HG03575 (cell line): ENCODE data around the gene TXN2.
A peak's percentile ranks its signal among the peaks of the same experiment; 100 is the strongest.
"Not testable (repeated sequence)": the region's sequence is repeated elsewhere in the genome, so short reads cannot be mapped to it uniquely, and the experiment has no call there.

Experiments used
- ATAC-seq: cut with Tn5 transposase; IDR thresholded peaks from one replicate; pipeline ENCODE4 v1.9.1; 2021; ENCODE audit not compliant: unreplicated experiment, insufficient number of reproducible peaks, low FRiP score; ENCODE audit errors: extremely low read depth

Gene TXN2

GRCh38 chr22:36481393-36482168 is at the start of gene TXN2:
Gene TXN2 (minus strand): TSS chr22:36481640. CDS start chr22:36480837, 803 bp downstream.
- ATAC-seq = no peak

- peak; percentile 81 for ATAC-seq
Observed at GRCh38 chr22:36528795-36529751, 47.6 kb upstream of the TXN2 start, which contains the start of gene EIF3D. Gene EIF3D (minus strand): TSS chr22:36529166. CDS start chr22:36526121, 3,045 bp downstream.

DNA sequence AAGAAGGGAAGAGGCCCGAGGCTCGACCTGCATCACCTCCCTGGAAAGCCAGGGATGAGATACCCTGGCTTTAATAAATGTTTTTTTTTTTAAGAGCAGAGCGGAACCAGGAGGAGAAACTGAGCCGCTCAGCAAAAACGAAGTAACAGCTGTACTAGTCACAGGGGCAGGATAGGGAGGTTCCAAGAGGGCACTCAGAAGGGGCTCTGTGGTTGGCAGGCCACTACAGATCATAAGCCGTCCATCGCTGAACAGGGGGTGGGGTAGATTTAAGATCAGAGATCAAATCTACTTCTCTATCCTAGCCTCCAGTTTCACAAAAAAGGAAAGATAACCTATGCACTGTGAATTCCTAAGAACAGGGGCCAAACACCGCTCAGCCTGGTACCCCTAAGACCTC is 46.9 kb upstream of the TXN2 start:
- no peak for ATAC-seq

DNA sequence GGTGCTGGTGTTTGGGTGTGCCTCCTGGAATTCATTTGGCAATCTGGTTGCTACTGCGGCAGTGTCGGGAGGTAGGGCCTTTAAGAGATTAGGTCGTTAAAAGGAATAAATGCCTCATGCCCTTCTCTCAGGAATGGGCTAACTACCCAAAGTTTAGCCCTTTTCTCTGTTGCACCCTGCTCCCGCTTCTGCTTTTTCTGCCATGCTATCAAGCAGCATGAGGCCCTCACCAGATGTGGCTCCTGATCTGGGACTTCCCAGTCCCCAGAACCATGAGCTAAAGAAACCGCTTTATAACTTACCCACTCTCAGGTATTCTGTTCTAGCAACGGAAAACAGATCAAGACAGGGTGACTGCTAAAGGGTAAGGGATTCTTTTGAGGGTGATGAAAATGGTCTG is 41.2 kb upstream of the TXN2 start:
- no peak for ATAC-seq

DNA sequence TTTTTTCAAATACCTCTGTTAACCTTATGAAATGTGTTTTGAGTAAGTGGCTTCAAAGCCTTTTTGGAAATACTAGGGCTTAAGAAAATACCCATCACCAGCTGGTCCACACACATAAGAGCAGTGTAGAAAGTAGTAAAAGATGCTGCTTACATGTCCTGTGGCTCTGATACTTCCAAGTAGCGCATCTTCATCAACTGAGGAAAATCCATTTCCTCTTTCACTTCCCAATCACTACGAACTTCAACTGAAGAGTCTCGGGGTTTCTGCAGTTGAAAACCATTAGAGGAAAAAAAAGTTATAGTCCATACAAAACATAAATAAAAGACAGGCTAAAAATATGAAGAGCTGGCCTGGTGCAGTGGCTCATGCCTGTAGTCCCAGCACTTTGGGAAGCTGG is 39.0 kb upstream of the TXN2 start:
- ATAC-seq = no peak

GRCh38 chr22:36519906-36520305 is 38.5 kb upstream of the TXN2 start:
- ATAC-seq = not testable (repeated sequence)

- ATAC-seq = no peak
Observed at GRCh38 chr22:36514766-36515165, 33.3 kb upstream of the TXN2 start.

- no peak for ATAC-seq
Observed at GRCh38 chr22:36512991-36513390, 31.6 kb upstream of the TXN2 start.

DNA sequence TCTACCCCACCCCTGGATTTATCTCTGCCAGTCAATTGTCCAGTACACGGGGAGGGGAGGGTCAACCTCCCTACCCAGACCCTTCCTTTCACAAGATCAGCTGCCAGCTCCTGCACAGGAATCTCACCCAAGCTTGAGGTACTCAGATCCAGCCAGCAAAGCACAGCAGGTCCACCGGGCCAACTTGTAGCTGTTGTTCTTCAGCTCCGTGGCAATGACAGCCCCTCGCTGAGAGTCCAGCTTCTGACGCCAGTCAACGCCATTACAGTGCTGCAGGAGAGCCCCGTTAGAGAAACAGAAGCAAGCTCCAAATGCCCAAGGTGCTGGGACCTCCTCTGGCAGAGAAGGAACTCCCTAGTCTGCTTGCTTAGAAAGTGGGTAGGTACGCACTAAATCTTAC is 30.9 kb upstream of the TXN2 start:
- ATAC-seq = no peak

DNA sequence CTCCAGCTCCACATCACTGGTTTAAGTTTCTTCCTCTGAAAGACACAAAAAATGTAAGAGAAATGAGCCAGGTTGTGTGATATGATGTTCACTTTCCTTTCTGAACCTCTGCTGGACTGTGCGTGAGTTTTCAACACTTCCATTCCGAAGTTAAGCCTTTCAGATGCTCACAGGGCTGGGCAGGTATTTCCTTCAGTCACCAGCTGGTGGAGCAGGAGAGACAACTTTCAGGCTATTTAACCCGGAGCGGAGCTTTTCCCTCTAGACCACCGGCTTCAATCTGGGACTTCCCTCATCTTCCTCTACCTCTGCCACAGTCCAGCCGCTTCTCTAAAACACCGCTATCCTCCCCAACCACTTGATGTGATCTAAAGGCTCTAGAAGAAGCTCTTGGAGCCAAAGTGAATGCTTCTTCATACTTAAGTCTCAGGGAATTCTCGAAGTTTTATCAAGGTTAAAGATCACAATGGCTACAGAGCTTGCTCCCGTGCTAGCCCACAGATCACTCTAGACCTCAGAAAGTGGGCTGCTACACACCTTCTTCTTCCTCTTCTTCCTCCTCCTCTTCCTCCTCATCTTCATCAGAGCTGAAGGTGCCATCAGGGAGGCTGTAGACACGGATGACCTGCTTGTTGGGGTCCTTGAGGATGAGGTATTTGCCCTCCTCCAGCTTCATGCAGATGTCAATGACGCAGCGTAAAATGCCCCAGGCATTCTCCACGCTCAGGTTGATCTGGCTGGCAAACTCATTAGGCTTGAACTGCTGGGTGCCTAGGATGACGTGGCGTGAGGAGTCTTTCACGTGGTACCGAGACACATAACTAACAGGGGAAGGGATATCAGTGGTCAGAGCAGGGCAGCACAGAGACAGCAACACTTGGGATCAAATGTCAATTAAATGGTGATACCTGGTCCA is 29.8 kb upstream of the TXN2 start:
- ATAC-seq = no peak

GRCh38 chr22:36510384-36510783 is 28.9 kb upstream of the TXN2 start:
- no peak for ATAC-seq

GRCh38 chr22:36507518-36508010 is 26.1 kb upstream of the TXN2 start:
- ATAC-seq = no peak

DNA sequence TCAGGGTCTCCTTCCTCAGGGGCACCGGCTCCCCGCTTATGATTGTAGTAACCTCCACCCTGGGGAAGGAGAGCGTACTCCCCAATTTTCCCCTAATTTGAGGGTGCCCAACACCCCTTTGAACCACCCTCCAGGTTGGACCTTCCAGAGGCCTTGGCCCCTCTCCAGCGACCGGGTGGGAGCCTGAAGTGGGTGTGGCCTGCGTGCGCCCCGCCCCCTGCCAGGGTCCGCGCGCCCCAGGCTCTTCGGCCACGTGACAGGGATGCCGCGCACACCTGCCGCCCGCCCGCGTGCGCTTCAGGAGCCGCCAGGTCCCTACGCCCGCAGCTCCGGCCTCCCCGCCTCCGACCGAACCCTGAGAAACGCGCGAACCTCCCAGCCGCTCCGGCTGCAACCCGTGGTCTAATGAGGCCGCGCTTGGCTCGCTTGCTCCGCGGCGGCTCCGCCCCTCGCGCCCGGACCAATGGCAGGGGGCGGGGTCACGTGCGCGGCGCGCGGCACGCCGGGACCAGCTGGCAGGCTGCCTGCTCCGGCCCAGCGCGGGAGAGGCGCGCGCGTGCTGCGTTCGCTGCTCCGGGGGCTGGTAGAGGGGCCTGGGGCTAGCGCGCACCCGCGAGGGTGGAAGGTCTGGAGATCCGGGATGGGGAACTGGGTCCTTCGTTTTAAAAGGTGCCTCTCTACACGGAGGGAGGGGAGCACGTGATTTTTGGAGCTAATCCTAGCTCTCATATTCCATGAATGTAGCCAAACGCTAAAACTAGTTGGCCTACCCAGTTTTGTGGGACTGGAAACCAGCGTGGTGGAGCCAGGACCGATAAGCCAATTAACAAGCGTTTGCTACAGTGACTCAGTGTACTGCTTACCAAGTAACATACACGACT is 25.4 kb upstream of the TXN2 start, which contains the start of gene FOXRED2:
TSS of gene FOXRED2 (minus strand) at position 404 of the 881 bp plus-strand sequence. CDS start 618 bp downstream, outside the sequence.
- no peak for ATAC-seq

GRCh38 chr22:36505998-36506635 is 24.7 kb upstream of the TXN2 start:
- no peak for ATAC-seq

- ATAC-seq = no peak
Observed at GRCh38 chr22:36497910-36498665, 16.6 kb upstream of the TXN2 start.

- no peak for ATAC-seq
Observed at GRCh38 chr22:36493690-36494110, 12.3 kb upstream of the TXN2 start.

DNA sequence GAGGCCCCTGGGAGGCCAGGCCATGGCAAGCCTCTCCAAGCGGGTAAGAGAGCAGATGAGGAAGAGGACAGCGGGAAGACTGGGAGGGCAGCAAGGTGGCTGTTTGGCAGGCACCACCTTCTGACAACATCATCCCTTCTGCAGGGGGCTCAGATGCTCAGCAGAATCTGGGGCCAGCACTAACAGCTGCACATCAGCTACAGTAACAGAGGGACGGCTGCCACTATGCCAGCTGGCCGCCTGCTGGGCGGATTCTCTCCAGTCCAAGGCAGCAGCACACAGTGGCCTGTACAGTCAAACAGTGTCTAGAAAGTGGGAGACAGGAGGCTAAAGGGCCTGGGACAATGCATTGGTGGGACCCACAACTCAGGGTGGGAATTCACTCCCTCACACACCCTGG is 10.7 kb upstream of the TXN2 start:
- no peak for ATAC-seq
